HG02885 (cell line): ENCODE results near the gene CCN5.
A peak's percentile ranks its signal among the peaks of the same experiment; 100 is the strongest.

ENCODE experiments used
- ATAC-seq: cut with Tn5 transposase; IDR thresholded peaks from one replicate; pipeline ENCODE4 v1.9.1; 2021; ENCODE audit warnings: mild to moderate bottlenecking; ENCODE audit not compliant: unreplicated experiment, poor library complexity

The CCN5 gene

GRCh38 chr20:44733341-44734069, 18.3 kb downstream of the CCN5 start:
- no peak for ATAC-seq

- ATAC-seq = no peak
Measured at GRCh38 chr20:44734938-44735337, 19.8 kb downstream of the CCN5 start.

- ATAC-seq = no peak
Measured at GRCh38 chr20:44735816-44736169, 20.6 kb downstream of the CCN5 start.

GRCh38 chr20:44736170-44737021, 21.2 kb downstream of the CCN5 start:
- peak; percentile 43 for ATAC-seq

- ATAC-seq = no peak
Measured at GRCh38 chr20:44737116-44737515, 21.9 kb downstream of the CCN5 start.

GRCh38 chr20:44738813-44739477, 23.8 kb downstream of the CCN5 start:
- ATAC-seq = no peak

- no peak for ATAC-seq
Measured at GRCh38 chr20:44739942-44740341, 24.8 kb downstream of the CCN5 start.

- ATAC-seq = no peak
Measured at GRCh38 chr20:44742304-44743079, 27.3 kb downstream of the CCN5 start.

GRCh38 chr20:44743080-44743701, 28.0 kb downstream of the CCN5 start:
- ATAC-seq = no peak

GRCh38 chr20:44743916-44744655, 28.9 kb downstream of the CCN5 start:
- ATAC-seq = no peak

- no peak for ATAC-seq
Measured at GRCh38 chr20:44745122-44745597, 30.0 kb downstream of the CCN5 start.

- no peak for ATAC-seq
Measured at GRCh38 chr20:44745598-44746366, 30.6 kb downstream of the CCN5 start, which contains the start of gene KCNK15. Gene KCNK15, plus strand, starts transcription at chr20:44745865. Its CDS starts 46 bp downstream, at chr20:44745911.

- no peak for ATAC-seq
Measured at GRCh38 chr20:44746367-44747165, 31.4 kb downstream of the CCN5 start.

GRCh38 chr20:44747166-44748004, 32.2 kb downstream of the CCN5 start:
- no peak for ATAC-seq

GRCh38 chr20:44748005-44748370, 32.8 kb downstream of the CCN5 start:
- no peak for ATAC-seq

- no peak for ATAC-seq
Measured at GRCh38 chr20:44750081-44750805, 35.1 kb downstream of the CCN5 start.
